AG09319 (cell line): ENCODE measurements around the gene UBE3C.

Experiments
- DNase-seq: peaks from one replicate; pipeline ENCODE4 v3.0.0-alpha.2; 2010; ENCODE audit warnings: low read depth; ENCODE audit errors: extremely low read depth
- TF ChIP-seq, protein P1 (sequence below): IDR thresholded peaks from 2 replicates; pipeline ENCODE4 v1.5.1; 2011; ENCODE audit warnings: low read depth, mild to moderate bottlenecking, inconsistent platforms, low read length, moderate library complexity

UBE3C gene

DNA sequence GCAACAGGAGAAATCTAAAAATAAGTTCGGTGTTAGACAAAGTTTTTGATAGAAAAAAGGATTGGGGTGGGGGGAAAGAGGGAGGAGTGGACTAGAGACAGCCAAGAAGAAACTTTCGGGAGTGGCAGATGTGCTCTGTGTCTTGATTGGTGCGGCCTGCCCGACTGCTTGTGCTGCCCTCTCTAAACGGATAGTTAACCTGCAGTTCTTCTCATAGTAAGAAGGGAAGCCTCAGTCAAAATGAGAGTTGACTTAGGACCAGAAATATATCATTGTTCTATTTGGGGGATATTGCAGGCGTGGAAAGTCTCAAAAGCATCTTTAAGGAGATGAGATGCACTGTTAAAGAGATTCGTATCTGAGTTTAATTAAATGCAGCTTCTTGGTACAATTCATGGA, 39.3 kb downstream of the UBE3C start:
- DNase-seq = no peak
- TF ChIP-seq, protein P1, sequence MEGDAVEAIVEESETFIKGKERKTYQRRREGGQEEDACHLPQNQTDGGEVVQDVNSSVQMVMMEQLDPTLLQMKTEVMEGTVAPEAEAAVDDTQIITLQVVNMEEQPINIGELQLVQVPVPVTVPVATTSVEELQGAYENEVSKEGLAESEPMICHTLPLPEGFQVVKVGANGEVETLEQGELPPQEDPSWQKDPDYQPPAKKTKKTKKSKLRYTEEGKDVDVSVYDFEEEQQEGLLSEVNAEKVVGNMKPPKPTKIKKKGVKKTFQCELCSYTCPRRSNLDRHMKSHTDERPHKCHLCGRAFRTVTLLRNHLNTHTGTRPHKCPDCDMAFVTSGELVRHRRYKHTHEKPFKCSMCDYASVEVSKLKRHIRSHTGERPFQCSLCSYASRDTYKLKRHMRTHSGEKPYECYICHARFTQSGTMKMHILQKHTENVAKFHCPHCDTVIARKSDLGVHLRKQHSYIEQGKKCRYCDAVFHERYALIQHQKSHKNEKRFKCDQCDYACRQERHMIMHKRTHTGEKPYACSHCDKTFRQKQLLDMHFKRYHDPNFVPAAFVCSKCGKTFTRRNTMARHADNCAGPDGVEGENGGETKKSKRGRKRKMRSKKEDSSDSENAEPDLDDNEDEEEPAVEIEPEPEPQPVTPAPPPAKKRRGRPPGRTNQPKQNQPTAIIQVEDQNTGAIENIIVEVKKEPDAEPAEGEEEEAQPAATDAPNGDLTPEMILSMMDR = no peak

DNA sequence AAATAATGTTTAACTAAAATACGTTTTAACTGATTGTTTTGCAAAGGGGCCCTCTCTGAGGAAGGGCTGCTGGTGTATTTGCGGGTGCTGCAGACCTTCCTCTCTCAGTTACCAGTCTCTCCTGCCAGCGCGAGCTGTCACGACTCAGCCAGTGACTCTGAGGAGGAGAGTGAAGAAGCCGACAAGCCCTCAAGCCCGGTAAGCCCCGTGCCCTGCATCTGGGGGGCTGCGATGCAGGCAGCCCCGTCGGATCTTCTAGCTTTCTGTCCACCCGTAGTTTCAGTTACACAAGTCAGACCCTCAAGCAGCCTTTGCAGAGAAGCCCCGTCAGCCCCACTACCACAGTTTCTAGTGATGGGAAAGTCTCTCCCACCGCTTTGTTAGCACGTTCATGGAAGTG, 45.1 kb downstream of the UBE3C start:
- DNase-seq = no peak
- TF ChIP-seq, protein P1 = no peak

DNA sequence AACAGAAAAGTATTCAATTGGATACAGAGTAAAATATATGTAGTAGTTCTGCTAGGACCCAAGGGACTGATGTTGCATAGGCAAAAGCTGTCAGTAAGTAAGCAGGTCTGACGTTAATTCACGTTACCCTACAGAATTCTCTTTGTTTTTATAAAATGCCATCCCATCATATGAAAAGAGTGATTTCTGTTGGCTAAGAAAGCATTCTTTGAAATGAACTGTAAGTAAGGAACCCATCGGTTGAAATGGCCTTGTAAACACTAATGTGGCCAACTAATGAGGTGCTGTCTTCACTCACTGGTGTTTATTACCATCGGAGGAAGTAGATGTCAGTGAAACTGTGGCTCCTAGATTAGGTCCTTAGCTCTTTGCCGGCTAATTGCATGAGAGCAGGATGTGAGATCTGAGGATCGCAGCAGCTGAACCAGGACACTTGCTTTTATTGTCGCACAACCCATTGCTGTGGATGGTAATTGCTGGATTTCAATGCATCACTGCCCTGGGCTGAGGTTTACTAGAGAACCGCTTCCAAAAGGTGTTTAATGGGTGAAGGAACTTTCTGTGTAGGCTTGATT, 49.5 kb downstream of the UBE3C start:
- DNase-seq = no peak
- TF ChIP-seq, protein P1 = no peak

DNA sequence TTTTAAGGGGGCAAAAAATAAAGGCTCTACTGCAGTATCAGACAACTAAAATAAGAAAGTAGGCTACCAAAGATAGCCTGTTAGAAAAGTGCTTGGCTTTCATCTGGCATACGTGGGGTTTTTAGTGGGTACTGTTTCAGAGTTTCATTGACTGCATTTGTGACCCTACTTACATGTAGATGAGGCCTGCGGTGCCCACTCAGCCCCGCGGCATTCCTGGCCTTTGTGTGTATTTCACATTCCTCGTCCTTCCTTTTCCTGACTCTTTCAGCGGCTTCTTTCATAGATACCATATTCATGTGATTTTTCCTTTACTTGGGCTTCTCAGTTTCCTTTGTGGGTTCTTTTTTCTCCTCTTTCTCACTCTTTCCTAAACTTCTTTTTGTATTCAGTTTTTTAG, 50.7 kb downstream of the UBE3C start:
- TF ChIP-seq, protein P1 = no peak
- no peak for DNase-seq

DNA sequence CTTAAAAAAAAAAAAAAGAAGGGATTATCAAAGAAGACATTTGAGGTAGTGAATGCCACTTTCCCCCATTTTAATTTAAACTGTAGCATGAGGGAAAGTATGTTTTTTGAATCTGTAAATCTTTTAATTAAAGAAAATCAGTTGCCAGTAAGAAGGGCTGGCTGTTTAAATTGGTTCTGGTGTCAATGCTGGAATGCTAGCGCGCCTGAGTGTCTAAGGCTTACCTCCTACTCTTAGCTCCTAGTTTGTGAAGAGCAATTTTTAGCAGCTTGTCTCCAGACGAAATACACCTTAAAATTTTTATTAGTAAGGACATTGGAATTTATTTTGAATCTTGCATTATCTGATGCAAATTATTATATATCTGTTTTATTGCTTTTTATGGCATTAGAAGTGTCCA, 54.1 kb downstream of the UBE3C start:
- DNase-seq = no peak
- TF ChIP-seq, protein P1 = no peak

DNA sequence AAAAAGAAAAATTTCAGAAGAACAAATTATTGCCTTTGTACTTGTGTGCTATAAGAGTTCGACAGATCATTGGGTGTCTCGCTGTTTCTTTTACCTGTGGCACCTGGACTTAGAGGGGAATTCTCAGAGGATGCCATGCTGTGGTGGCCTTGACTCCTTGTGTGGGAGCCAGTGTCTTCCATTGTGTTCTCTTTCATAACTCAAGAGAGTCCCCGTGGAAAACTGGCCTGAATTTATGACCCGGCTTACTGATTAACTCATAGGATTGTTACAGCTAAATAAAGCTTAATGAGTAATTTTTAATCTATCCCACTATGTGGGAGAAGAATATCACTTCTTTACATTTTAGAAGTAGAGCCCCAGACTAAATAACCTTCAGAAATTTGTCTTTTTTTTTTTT, 54.5 kb downstream of the UBE3C start:
- TF ChIP-seq, protein P1 = no peak
- DNase-seq = no peak

DNA sequence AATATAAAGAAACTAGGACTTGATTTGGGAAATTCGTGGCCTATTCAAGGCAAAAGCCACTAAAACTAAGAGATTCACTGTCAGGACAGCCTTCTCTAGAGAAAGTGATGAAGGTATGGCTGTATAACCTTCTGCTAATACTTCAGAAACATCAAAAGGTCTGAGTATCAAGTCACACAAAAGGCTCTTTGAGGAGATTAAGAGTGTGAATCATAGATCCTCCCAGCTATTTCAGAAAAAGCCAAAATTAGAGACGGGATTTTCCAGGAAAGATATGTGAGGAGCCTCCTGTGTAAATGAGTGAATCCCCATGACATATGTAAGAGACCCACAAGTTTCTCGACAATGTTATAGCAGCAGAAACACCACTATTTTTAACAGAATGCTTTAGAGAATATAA, 56.2 kb downstream of the UBE3C start:
- TF ChIP-seq, protein P1 = no peak
- DNase-seq = no peak
